BJ (cell line): ENCODE data around the gene CHSY1. TPM values are rescaled to one million over a fixed set of nuclear protein-coding genes. Genes with fewer than 3 reads are reported as not detected.

Source experiments
- CTCF ChIA-PET: fragments of 350-600 bp; formaldehyde crosslinking; extraction: SDS; loops from one replicate; lab custom pipeline; 2021; ENCODE audit warnings: antibody characterized with exemption, inconsistent platforms; lab: Yijun Ruan, JAX
- POLR2A ChIA-PET: fragments of 300-600 bp; sonication (Branson Sonifier 250); formaldehyde crosslinking; extraction: SDS; loops from one replicate; lab custom pipeline; 2021; ENCODE audit warnings: antibody characterized with exemption; lab: Charles Lee
- DNase-seq: peaks from one replicate; pipeline ENCODE4 v3.0.0-alpha.2; 2011; ENCODE audit warnings: low read depth
- H3K27me3 ChIP-seq: 2 replicates; pipeline ENCODE4 v1.6.0; 2011; ENCODE audit warnings: low read length; ENCODE audit not compliant: control insufficient read depth, insufficient read depth
- H3K36me3 ChIP-seq: 2 replicates; pipeline ENCODE4 v1.5.1; 2011; ENCODE audit warnings: low read length; ENCODE audit not compliant: control insufficient read depth, insufficient read depth
- H3K4me3 ChIP-seq: 2 replicates; pipeline ENCODE4 v1.5.1; 2011; ENCODE audit warnings: low read depth, mild to moderate bottlenecking, control low read depth, low read length
- polyA plus RNA-seq: library from polyadenylated mRNA; depleted of rRNA; stranded (reverse); fragments of >200 nt; gene quantifications from 2 replicates; pipeline ENCODE4 v1.2.3, GENCODE V29; 2011
- TF ChIP-seq, protein P1 (sequence below): IDR thresholded peaks from 2 replicates; pipeline ENCODE4 v1.5.1; 2011; ENCODE audit warnings: low read depth, mild to moderate bottlenecking, control low read depth, inconsistent platforms, low read length, moderate library complexity; ENCODE audit not compliant: insufficient read depth

Gene CHSY1
- polyA plus RNA-seq, 1 experiment = 17.7 TPM

DNA sequence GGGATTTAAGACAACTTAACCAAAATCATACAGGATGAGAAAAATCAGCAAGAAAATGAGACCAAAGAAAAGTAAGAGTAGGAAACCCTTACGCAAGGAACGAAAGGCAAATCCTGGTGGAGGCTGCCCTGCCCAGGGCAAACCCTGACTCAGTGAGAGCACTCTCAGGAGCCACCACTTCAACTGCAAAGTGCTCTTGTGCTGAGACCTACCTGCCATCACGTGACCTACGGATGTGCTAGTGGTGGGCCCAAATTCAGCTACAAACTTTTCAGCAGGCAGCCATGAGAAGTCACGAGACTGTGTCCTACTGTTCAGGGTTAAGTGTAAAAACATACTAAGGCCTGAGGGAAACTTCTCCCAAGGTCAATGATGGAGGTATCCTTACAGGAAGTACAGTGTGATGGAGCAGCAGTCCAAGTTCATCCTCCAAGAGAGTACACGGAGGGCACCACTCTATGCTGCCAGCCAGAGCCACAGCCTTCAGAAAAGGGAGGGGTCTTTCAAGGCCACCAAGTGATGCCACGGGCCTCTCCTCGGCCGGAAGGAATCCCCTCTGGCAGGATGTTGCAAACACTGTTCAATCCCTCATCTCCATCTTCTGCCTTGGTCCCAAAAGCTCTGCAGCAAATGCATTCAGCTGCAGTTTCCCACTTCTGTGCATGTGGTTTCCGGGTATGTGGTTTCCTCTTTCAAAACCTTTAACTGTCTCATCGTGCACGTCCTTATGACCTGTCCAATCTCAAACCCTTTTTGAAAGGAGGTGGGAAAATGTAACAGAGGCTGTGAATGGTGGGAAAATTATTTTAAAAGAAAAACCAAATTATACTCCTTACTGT lies 9.5 kb downstream of the CHSY1 start:
- CTCF ChIA-PET = interaction anchor here (0.6 to 1.9 kb wide), 4 partner anchors 11 to 221 kb away, joined by 3 to 6 read pairs (median 4); no protein-coding TSS in a partner anchor
- TF ChIP-seq, protein P1, sequence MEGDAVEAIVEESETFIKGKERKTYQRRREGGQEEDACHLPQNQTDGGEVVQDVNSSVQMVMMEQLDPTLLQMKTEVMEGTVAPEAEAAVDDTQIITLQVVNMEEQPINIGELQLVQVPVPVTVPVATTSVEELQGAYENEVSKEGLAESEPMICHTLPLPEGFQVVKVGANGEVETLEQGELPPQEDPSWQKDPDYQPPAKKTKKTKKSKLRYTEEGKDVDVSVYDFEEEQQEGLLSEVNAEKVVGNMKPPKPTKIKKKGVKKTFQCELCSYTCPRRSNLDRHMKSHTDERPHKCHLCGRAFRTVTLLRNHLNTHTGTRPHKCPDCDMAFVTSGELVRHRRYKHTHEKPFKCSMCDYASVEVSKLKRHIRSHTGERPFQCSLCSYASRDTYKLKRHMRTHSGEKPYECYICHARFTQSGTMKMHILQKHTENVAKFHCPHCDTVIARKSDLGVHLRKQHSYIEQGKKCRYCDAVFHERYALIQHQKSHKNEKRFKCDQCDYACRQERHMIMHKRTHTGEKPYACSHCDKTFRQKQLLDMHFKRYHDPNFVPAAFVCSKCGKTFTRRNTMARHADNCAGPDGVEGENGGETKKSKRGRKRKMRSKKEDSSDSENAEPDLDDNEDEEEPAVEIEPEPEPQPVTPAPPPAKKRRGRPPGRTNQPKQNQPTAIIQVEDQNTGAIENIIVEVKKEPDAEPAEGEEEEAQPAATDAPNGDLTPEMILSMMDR = no peak
- no peaks in the 10 kb centered on the region for H3K27me3 ChIP-seq
- H3K4me3 ChIP-seq = no peak overlapping the region
- POLR2A ChIA-PET = no interaction called here
- DNase-seq = no peak
- peaks cover 1% of the 10 kb centered on the region; the same call in 1 of the 2 replicates for H3K36me3 ChIP-seq

DNA sequence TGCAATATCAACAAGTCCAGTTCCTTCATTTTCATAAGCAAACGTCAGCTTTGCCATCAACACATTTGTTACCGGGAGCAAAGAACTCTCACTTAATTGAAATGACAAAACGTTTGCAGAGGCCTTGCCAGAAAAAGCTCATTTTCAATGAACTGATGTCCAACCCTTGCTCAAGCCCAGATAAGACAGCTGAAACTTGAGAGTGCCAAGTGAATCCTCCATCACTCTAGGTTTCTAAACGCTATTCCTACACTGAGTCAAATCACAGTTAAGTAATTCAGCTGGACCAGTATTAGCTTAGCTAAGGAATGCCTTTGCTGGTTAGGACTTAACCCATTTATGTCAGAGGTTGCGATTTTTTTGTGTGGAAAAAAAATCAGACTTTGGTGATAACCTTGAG lies 11.5 kb downstream of the CHSY1 start:
- POLR2A ChIA-PET = no interaction called here
- TF ChIP-seq, protein P1 = no peak
- Histone ChIP-seq H3K36me3 (peaks cover 1% of the 10 kb centered on the region; the same call in 1 of the 2 replicates), H3K27me3 (no peaks in the 10 kb centered on the region), H3K4me3 (no peak overlapping the region)
- DNase-seq = no peak
- CTCF ChIA-PET = interaction anchor here (0.9 to 1.5 kb wide), 4 partner anchors 10 to 22 kb away, joined by 3 to 5 read pairs (median 3); no protein-coding TSS in a partner anchor

DNA sequence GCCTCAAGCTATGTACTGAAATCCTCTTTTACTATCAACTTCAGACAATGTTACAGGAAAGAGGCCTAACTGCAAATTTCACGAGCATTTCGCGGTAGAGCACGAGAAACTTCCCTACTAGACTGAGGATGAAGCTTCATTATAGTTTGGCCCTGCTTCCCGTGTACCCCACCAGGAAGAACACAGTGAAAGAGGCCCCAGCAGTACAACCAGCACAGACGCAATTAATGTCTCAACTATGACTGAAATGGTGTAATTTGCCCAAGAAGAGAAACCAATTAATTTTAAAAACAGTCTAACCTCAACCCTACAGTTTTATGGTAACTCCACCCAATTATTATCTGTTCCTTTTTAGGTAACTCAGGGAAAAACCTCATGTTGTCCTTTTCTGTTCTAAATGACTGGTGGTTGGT lies 12.1 kb downstream of the CHSY1 start:
- CTCF ChIA-PET = interaction anchor here (1.5 kb wide), 1 partner anchor 11 kb away, joined by 5 read pairs; no protein-coding TSS in a partner anchor
- H3K27me3 ChIP-seq = no peaks in the 10 kb centered on the region
- H3K36me3 ChIP-seq = peaks cover 3% of the 10 kb centered on the region
- POLR2A ChIA-PET = no interaction called here
- no peak for DNase-seq
- no peak overlapping the region for H3K4me3 ChIP-seq
- TF ChIP-seq, protein P1 = no peak

GRCh38 chr15:101237251-101237650 lies 14.6 kb downstream of the CHSY1 start:
- Histone ChIP-seq H3K27me3 (no peaks in the 10 kb centered on the region), H3K36me3 (peaks cover 2% of the 10 kb centered on the region), H3K4me3 (no peak overlapping the region)
- ChIA-PET CTCF (no interaction called here), POLR2A (no interaction called here)
- TF ChIP-seq, protein P1 = no peak
- DNase-seq = no peak

DNA sequence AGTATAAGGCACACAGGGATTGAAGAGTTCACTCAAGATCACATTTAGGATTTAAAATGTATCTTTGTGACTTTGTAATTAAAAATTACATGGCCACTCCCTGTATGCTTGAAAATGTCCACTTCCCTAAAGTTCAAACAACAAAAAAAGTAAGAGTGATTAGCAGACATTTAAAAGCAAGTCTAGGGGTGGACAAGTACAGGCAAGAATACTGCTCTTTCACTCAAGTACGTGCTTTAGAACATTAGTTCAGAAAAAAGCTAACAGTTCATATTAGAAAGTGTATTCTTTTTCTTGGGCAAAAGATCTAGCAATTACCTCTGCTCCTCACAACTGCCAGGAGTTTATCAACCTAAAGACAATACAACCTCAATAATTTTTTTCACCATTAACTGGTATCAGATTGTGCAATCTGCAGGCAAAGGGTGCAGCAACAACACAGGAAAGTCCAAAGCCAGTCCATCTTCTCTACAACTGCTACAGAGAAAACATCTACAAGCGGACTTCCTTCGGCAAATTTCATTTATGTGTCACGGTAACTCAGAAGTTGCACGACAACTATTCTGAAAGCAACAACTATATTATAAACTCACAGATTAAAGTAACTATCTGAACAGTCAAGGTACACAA lies 18.1 kb downstream of the CHSY1 start:
- TF ChIP-seq, protein P1 = no peak
- Histone ChIP-seq H3K36me3 (peaks cover 2% of the 10 kb centered on the region), H3K4me3 (no peak overlapping the region), H3K27me3 (no peaks in the 10 kb centered on the region)
- POLR2A ChIA-PET = no interaction called here
- DNase-seq = no peak
- CTCF ChIA-PET = interaction anchor here (1.1 kb wide), 1 partner anchor 9 kb away, joined by 3 read pairs; no protein-coding TSS in a partner anchor
